CD8-positive, alpha-beta memory T cell (primary cell): ENCODE results near the gene PCBD2. TPM values are rescaled to one million over a fixed set of nuclear protein-coding genes. Genes with fewer than 3 reads are reported as not detected.
"Not testable (repeated sequence)": the region's sequence is repeated elsewhere in the genome, so short reads cannot be mapped to it uniquely, and the experiment has no call there.

ENCODE experiments used
- CTCF ChIA-PET: fragments of 350-600 bp; sonication (Branson Sonifier 250); formaldehyde crosslinking; loops from one replicate; lab custom pipeline; 2021; ENCODE audit warnings: antibody characterized with exemption; lab: Charles Lee
- POLR2A ChIA-PET: fragments of 350-600 bp; sonication (Branson Sonifier 250); formaldehyde crosslinking; loops from one replicate; lab custom pipeline; 2021; ENCODE audit warnings: antibody characterized with exemption; lab: Charles Lee
- DNase-seq, 5 donors: peaks; one replicate each; pipeline versions ENCODE4 v3.0.0 to v3.0.0-alpha.2; 2020 to 2022; ENCODE audit warnings: mixed read lengths in 1 of 5
- H3K27ac ChIP-seq: one replicate; pipeline ENCODE4 v1.7.0; 2013; ENCODE audit warnings: low read depth, mild to moderate bottlenecking, low read length, moderate library complexity
- H3K27me3 ChIP-seq: 2 replicates; pipeline ENCODE4 v1.7.0; 2013; ENCODE audit warnings: low read length, mild to moderate bottlenecking; ENCODE audit not compliant: insufficient read depth, poor library complexity, severe bottlenecking
- H3K36me3 ChIP-seq: 2 replicates; pipeline ENCODE4 v1.7.0; 2013; ENCODE audit warnings: mild to moderate bottlenecking, low read length, moderate library complexity; ENCODE audit not compliant: insufficient read depth
- H3K4me1 ChIP-seq: 2 replicates; pipeline ENCODE4 v1.7.0; 2013; ENCODE audit warnings: mild to moderate bottlenecking, low read length, moderate library complexity; ENCODE audit not compliant: insufficient read depth
- H3K4me3 ChIP-seq: 2 replicates; pipeline ENCODE4 v1.7.0; 2013; ENCODE audit warnings: mild to moderate bottlenecking, low read length
- H3K9me3 ChIP-seq: 2 replicates; pipeline ENCODE4 v1.7.0; 2013; ENCODE audit warnings: mild to moderate bottlenecking, low read length
- H3K27ac Mint-ChIP-seq, 8 donors: one replicate each; pipeline ENCODE4 v1.8.0; 2020 to 2021; ENCODE audit warnings: mixed read lengths in 8 of 8, mild to moderate bottlenecking in 6 of 8, inconsistent platforms in 3 of 8, moderate library complexity in 3 of 8
- H3K27me3 Mint-ChIP-seq, 2 donors: one replicate each; pipeline ENCODE4 v1.8.0; 2020 to 2021; ENCODE audit warnings: mixed read lengths in 2 of 2, mild to moderate bottlenecking in 1 of 2, moderate library complexity in 1 of 2
- H3K36me3 Mint-ChIP-seq, 3 donors: one replicate each; pipeline ENCODE4 v1.8.0; 2020 to 2021; ENCODE audit warnings: mixed read lengths in 3 of 3, inconsistent platforms in 1 of 3, mild to moderate bottlenecking in 1 of 3
- H3K4me1 Mint-ChIP-seq, 3 donors: one replicate each; pipeline ENCODE4 v1.8.0; 2020 to 2021; ENCODE audit warnings: mixed read lengths in 3 of 3, inconsistent platforms in 1 of 3, mild to moderate bottlenecking in 1 of 3
- H3K4me3 Mint-ChIP-seq, 7 donors: one replicate each; pipeline ENCODE4 v1.8.0; 2020 to 2021; ENCODE audit warnings: mixed read lengths in 7 of 7, mild to moderate bottlenecking in 6 of 7, moderate library complexity in 4 of 7, inconsistent platforms in 2 of 7
- H3K9me3 Mint-ChIP-seq, 5 donors: one replicate each; pipeline ENCODE4 v1.8.0; 2020 to 2022; ENCODE audit warnings: mixed read lengths in 5 of 5, mild to moderate bottlenecking in 3 of 5, moderate library complexity in 2 of 5, inconsistent platforms in 1 of 5
- polyA plus RNA-seq: library from polyadenylated mRNA; unstranded; fragments of 300-500 nt; fragmentation: Illumina TruSeq; gene quantifications from one replicate; pipeline ENCODE4 v1.2.3, GENCODE V29; 2021
- total RNA-seq, 2 experiments: library from RNA; stranded (reverse); gene quantifications; one replicate each; pipeline ENCODE4 v1.2.3, GENCODE V29; 2021

PCBD2 gene
- total and polyA plus RNA-seq, 3 experiments from 2014 or later, result 9.6 to 13.6 (median 11.5) TPM

DNA sequence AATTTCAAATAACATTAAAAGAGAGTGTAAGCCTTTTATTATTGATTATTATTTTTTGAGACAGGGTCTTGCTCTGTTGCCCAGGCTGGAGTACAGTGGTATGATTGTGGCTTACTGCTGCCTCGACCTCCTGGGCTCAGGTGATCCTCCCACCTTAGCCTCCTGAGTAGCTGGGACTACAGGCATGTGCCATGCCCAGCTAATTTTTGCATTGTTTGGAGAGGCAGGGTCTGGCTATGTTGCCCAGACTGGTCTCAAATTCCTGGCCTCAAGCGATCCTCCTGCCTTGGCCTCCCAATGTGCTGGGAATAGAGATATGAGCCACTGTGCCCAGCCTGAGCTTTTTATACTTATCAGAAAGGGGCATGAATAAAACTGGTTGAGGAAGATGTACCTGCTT, 5.8 kb downstream of the PCBD2 start:
- POLR2A ChIA-PET, result not testable (repeated sequence)

DNA sequence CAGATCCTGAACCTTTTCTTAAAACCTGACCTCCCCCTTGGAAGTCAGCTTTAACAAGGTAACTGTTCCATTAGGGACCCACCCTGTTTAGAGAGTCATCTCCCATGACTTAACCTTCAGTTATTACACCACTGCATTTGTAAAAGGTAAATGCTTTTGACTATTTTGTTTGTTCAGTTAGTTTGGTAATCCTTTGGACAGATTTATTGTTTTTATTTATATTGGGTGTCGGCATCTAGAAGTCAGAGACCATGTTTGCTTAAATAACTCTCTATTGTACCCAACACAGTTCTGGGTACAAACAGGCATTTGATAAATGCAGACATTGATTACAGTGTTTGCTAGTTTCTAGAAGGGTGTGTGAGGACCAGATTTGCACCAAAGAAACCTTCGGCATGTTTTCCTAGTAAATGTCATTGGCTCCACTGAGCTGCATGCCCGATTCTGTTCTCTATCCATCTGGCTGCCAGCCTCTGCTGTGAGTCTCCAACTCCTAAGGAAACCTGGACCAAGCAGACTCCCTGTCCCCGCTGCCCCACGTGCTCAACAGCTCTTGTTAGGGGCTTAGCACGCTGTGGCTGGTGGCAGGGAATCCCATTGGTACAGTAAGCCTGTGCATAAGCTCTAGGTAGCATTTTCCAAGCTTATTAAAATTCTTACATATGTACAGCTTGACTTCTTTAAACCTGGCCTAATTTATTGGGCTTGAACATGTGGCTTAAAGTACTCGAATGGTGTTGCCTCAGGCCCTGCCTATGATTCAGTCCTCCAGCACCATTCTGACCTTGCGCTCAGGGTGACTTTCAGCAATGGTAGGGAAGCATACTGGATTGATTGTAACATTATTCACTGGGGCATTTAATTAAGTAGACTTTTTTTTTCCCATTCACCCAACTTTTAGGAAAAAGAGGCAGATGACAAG, 6.6 kb downstream of the PCBD2 start:
- CTCF ChIA-PET, result interaction anchor here (1.3 kb wide), 1 partner anchor 142 kb away, joined by 3 read pairs; no protein-coding TSS in a partner anchor
- H3K4me3 Mint-ChIP-seq, result no peak overlapping the region
- no peaks in the 10 kb centered on the region for H3K9me3 Mint-ChIP-seq
- POLR2A ChIA-PET, result no interaction called here
- peaks cover under 1 to 4% (median 2%) of the 10 kb centered on the region in 3 donors for H3K4me1 Mint-ChIP-seq
- no peaks in the 10 kb centered on the region for H3K27me3 Mint-ChIP-seq
- H3K36me3 Mint-ChIP-seq, result peaks cover 0 to 27% (median 5%) of the 10 kb centered on the region in 3 donors
- H3K27ac ChIP-seq, result no peak overlapping the region
- DNase-seq, result no peak
- H3K27me3 ChIP-seq, result no peaks in the 10 kb centered on the region
- peak overlapping the region in 2 of 8 donors; percentile 38 to 59 for H3K27ac Mint-ChIP-seq
- no peaks in the 10 kb centered on the region for H3K9me3 ChIP-seq
- H3K4me1 ChIP-seq, result no peaks in the 10 kb centered on the region
- H3K36me3 ChIP-seq, result peaks cover 6% of the 10 kb centered on the region
- H3K4me3 ChIP-seq, result no peak overlapping the region

More for the DNA sequence above, 5.8 kb downstream of the PCBD2 start:
- H3K4me1 ChIP-seq, H3K27ac ChIP-seq, H3K4me3 Mint-ChIP-seq, H3K9me3 Mint-ChIP-seq, H3K9me3 ChIP-seq, H3K4me3 ChIP-seq, H3K36me3 ChIP-seq, DNase-seq, H3K27me3 ChIP-seq, CTCF ChIA-PET, H3K27me3 Mint-ChIP-seq, H3K4me1 Mint-ChIP-seq: not testable (repeated sequence)
- Mint-ChIP-seq H3K36me3 (peaks cover 0 to 22% (median 3%) of the 10 kb centered on the region in 3 donors), H3K27ac (peak overlapping the region in 1 of 8 donors; percentile 59)

DNA sequence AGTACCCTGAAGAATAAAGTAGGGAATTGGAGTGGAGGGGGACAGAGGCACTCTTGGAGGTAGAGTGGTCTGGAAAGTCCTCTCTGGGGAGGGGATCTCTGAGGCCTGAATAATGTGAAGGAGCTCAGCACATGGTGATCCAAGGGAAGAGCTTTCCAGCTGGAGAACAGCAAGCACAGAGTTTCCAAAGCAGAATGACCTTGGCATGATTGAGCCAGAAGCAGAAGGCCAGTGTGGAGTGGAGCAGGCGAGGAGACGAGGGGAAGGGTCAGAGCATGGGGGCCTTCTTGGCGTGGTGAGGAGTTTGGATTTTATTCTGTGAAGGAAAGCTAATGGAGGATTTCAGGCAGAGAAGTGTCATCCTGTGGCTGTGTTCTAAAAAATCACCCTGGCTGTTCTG, 8.3 kb downstream of the PCBD2 start:
- Mint-ChIP-seq H3K4me1 (peaks cover 0 to 3% (median 0%) of the 10 kb centered on the region in 3 donors), H3K27me3 (no peaks in the 10 kb centered on the region), H3K36me3 (peaks cover 0 to 42% (median 5%) of the 10 kb centered on the region in 3 donors), H3K4me3 (no peak overlapping the region), H3K27ac (no peak overlapping the region), H3K9me3 (no peaks in the 10 kb centered on the region)
- DNase-seq, result no peak
- Histone ChIP-seq H3K4me1 (no peaks in the 10 kb centered on the region), H3K27me3 (no peaks in the 10 kb centered on the region), H3K36me3 (peaks cover 13% of the 10 kb centered on the region), H3K9me3 (no peaks in the 10 kb centered on the region), H3K27ac (no peak overlapping the region), H3K4me3 (no peak overlapping the region)
- POLR2A ChIA-PET, result no interaction called here
- CTCF ChIA-PET, result no interaction called here

DNA sequence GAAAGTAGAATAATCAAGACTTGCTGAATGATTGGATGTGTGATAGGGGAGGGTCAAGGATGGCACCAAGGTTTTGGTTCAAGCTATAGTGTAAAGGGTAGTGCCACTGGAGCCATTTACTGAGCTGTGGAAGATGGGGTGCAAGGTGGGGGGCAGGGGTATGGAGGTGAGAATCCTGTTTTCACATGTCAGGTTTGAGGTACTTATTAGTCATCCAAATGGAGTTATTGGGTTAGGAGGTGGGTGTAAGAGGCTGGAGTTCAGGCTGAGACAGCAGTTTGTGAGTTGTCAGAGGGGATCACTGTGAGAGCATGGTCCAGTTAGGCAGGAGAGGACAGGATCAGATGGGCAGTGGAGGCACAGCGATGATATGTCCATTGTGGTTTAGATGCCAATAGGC, 8.9 kb downstream of the PCBD2 start:
- ChIA-PET CTCF (no interaction called here), POLR2A (no interaction called here)
- no peaks in the 10 kb centered on the region for H3K27me3 Mint-ChIP-seq
- Histone ChIP-seq H3K4me3 (no peak overlapping the region), H3K4me1 (no peaks in the 10 kb centered on the region), H3K9me3 (no peaks in the 10 kb centered on the region), H3K36me3 (peaks cover 13% of the 10 kb centered on the region), H3K27me3 (no peaks in the 10 kb centered on the region), H3K27ac (no peak overlapping the region)
- DNase-seq, result no peak
- no peak overlapping the region for H3K4me3 Mint-ChIP-seq
- peaks cover 2 to 5% (median 2%) of the 10 kb centered on the region in 3 donors for H3K4me1 Mint-ChIP-seq
- H3K36me3 Mint-ChIP-seq, result peaks cover 3 to 45% (median 8%) of the 10 kb centered on the region in 3 donors
- H3K9me3 Mint-ChIP-seq, result no peaks in the 10 kb centered on the region
- H3K27ac Mint-ChIP-seq, result no peak overlapping the region

DNA sequence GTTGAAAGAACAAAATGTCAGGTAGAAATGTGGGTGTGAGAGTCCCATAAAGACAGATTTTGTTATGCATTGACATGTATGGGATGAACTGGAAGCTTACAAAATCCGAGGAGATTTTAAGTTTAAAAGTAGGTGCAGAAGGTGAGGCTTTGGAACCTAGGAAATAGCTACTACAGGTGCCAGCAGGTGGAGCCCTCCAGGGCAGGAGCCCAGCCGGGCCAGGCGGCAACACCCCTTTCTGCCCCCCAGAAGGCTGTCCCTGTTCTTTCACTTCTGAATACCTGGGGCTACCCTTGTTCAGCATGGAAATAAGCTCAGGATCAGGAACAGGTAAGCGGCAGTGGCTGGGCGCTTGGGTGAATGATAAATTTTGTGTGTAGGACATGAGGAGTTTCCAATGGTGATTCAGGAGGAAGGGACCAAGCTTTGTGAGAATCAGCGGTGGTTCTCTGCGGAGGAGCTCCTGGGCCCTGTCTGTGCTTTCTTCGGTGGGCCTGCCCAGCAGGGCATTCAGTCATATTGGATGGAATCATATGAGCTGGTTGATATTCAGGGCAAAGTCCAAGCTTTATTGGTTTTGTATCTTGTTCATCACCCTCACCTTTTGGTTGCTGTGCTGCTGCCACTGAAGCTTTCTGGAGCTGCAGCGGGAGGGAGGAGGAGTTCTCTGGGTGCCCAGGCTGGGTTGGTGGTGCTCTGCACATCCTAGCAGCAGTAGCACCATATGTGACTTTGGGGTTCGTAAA, 12.3 kb downstream of the PCBD2 start:
- Mint-ChIP-seq H3K9me3 (no peaks in the 10 kb centered on the region), H3K36me3 (peaks cover 5 to 50% (median 13%) of the 10 kb centered on the region in 3 donors), H3K27me3 (no peaks in the 10 kb centered on the region), H3K4me1 (peaks cover 9 to 13% (median 12%) of the 10 kb centered on the region in 3 donors), H3K4me3 (no peak overlapping the region), H3K27ac (peak overlapping the region in 1 of 8 donors; percentile 42)
- Histone ChIP-seq H3K9me3 (no peaks in the 10 kb centered on the region), H3K4me3 (no peak overlapping the region), H3K36me3 (peaks cover 24% of the 10 kb centered on the region), H3K27me3 (no peaks in the 10 kb centered on the region), H3K27ac (no peak overlapping the region), H3K4me1 (no peaks in the 10 kb centered on the region)
- ChIA-PET CTCF (interaction anchor here (1.4 kb wide), 1 partner anchor 14 kb away, joined by 5 read pairs; no protein-coding TSS in a partner anchor), POLR2A (no interaction called here)
- no peak for DNase-seq

DNA sequence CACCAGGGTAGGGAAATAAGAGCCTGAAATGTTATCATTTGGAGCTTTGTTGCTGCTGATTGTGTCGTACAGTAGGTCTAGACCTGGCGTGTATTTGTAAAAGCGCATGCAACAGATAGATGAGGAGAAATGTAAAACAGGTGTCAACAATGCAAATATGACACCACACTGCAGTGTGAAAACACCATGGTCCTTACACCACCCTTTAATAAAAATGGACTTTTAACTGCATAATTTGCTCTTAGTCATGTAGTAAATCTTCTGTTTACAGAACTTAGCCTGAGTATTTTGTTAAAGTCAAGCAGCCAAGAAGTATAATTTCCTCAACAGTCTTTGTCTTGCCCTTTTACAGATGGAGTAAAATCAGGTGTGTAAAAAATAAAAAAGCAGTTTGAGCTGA, 13.9 kb downstream of the PCBD2 start:
- H3K4me3 ChIP-seq, result no peak overlapping the region
- H3K27ac Mint-ChIP-seq, result peak overlapping the region in 1 of 8 donors; percentile 51
- no peaks in the 10 kb centered on the region for H3K27me3 Mint-ChIP-seq
- H3K9me3 Mint-ChIP-seq, result no peaks in the 10 kb centered on the region
- H3K27me3 ChIP-seq, result no peaks in the 10 kb centered on the region
- H3K4me1 Mint-ChIP-seq, result peaks cover 9 to 13% (median 12%) of the 10 kb centered on the region in 3 donors
- H3K36me3 Mint-ChIP-seq, result peaks cover 7 to 52% (median 15%) of the 10 kb centered on the region in 3 donors
- no peak overlapping the region for H3K4me3 Mint-ChIP-seq
- H3K4me1 ChIP-seq, result no peaks in the 10 kb centered on the region
- no peak for DNase-seq
- peaks cover 24% of the 10 kb centered on the region for H3K36me3 ChIP-seq
- CTCF ChIA-PET, result no interaction called here
- no peaks in the 10 kb centered on the region for H3K9me3 ChIP-seq
- POLR2A ChIA-PET, result no interaction called here
- no peak overlapping the region for H3K27ac ChIP-seq

DNA sequence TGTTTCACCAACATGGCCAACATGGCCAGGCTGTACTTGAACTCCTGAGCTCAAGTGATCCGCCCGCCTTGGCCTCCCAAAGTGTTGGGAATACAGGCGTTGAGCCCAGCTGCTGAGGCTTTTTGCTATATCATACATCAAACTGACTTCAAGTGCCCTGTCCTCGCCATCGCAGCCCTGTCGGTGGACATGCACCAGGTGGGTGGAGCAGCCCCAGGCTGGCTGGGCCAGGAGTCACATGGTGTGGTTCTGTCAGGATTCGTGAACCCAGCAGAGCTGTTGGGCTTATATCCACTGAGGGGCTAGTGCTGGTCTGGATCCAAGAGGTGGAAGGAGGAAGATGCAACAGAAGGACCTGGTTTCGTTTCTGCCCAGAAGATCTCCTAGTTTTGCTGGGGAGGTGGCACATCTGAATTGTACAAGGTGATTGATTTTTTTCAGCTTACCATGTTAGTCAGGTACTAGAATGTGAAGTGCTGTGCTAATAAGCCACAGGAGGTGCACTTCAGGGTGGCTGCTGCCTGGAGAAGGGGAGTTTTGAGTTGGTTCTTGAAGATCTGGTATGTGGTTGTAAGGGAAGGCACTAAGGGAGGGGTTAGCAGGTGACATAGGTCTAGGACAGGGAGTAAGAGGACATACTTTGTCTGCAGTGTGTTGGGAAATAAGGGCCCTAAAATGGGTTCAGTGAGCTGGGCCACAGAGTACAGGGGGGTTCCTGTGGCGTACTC, 16.1 kb downstream of the PCBD2 start:
- Mint-ChIP-seq H3K27me3 (no peaks in the 10 kb centered on the region), H3K9me3 (no peaks in the 10 kb centered on the region), H3K36me3 (peaks cover 7 to 43% (median 15%) of the 10 kb centered on the region in 3 donors), H3K27ac (peak overlapping the region in 3 of 8 donors; percentile 26 to 69 (median 43)), H3K4me3 (no peak overlapping the region), H3K4me1 (peaks cover 9 to 13% (median 12%) of the 10 kb centered on the region in 3 donors)
- Histone ChIP-seq H3K27me3 (no peaks in the 10 kb centered on the region), H3K36me3 (peaks cover 18% of the 10 kb centered on the region), H3K4me1 (no peaks in the 10 kb centered on the region), H3K27ac (no peak overlapping the region), H3K4me3 (no peak overlapping the region), H3K9me3 (no peaks in the 10 kb centered on the region)
- CTCF ChIA-PET, result interaction anchor here (0.7 kb wide), 1 partner anchor 1062 kb away, joined by 3 read pairs; no protein-coding TSS in a partner anchor
- no peak for DNase-seq
- POLR2A ChIA-PET, result no interaction called here
